CD4-positive, alpha-beta T cell treated with Interleukin-17A for 1 hour (primary cell): ENCODE results near the gene PLXDC2.

Experiments used
- DNase-seq: peaks from one replicate; pipeline ENCODE4 v3.0.0-alpha.2; 2020

PLXDC2 gene

GRCh38 chr10:19915816-19916215 lies 99.6 kb downstream of the PLXDC2 start:
- DNase-seq: no peak

GRCh38 chr10:19917751-19918478 lies 101.7 kb downstream of the PLXDC2 start:
- no peak for DNase-seq

- DNase-seq: no peak
Measured at GRCh38 chr10:19918794-19919193, 102.6 kb downstream of the PLXDC2 start.

- DNase-seq: no peak
Measured at GRCh38 chr10:19919671-19920070, 103.4 kb downstream of the PLXDC2 start.

GRCh38 chr10:19920075-19920726 lies 104.0 kb downstream of the PLXDC2 start:
- no peak for DNase-seq

GRCh38 chr10:19921300-19922140 lies 105.3 kb downstream of the PLXDC2 start:
- DNase-seq: no peak

GRCh38 chr10:19922236-19922963 lies 106.2 kb downstream of the PLXDC2 start:
- no peak for DNase-seq

- DNase-seq: no peak
Measured at GRCh38 chr10:19925064-19925463, 108.8 kb downstream of the PLXDC2 start.

GRCh38 chr10:19928936-19929335 lies 112.7 kb downstream of the PLXDC2 start:
- no peak for DNase-seq

- no peak for DNase-seq
Measured at GRCh38 chr10:19929506-19930140, 113.4 kb downstream of the PLXDC2 start.

- no peak for DNase-seq
Measured at GRCh38 chr10:19930936-19931893, 115.0 kb downstream of the PLXDC2 start.

GRCh38 chr10:19931894-19932590 lies 115.8 kb downstream of the PLXDC2 start:
- no peak for DNase-seq

GRCh38 chr10:19932806-19933371 lies 116.7 kb downstream of the PLXDC2 start:
- no peak for DNase-seq

- DNase-seq: no peak
Measured at GRCh38 chr10:19933772-19934171, 117.5 kb downstream of the PLXDC2 start.

- no peak for DNase-seq
Measured at GRCh38 chr10:19935176-19935575, 118.9 kb downstream of the PLXDC2 start.

- no peak for DNase-seq
Measured at GRCh38 chr10:19936289-19936688, 120.1 kb downstream of the PLXDC2 start.

GRCh38 chr10:19937989-19938388 lies 121.8 kb downstream of the PLXDC2 start:
- DNase-seq: no peak

GRCh38 chr10:19941206-19941880 lies 125.1 kb downstream of the PLXDC2 start:
- no peak for DNase-seq

GRCh38 chr10:19944911-19945663 lies 128.9 kb downstream of the PLXDC2 start:
- no peak for DNase-seq
